COLO668 (cell line): ENCODE data around the gene MSANTD1.
A peak's percentile ranks its signal among the peaks of the same experiment; 100 is the strongest.

Experiments
- DNase-seq: peaks from one replicate; lab custom pipeline; 2025; ENCODE audit not compliant: unreplicated experiment; lab: John Stamatoyannopoulos, UW

Gene MSANTD1

DNA sequence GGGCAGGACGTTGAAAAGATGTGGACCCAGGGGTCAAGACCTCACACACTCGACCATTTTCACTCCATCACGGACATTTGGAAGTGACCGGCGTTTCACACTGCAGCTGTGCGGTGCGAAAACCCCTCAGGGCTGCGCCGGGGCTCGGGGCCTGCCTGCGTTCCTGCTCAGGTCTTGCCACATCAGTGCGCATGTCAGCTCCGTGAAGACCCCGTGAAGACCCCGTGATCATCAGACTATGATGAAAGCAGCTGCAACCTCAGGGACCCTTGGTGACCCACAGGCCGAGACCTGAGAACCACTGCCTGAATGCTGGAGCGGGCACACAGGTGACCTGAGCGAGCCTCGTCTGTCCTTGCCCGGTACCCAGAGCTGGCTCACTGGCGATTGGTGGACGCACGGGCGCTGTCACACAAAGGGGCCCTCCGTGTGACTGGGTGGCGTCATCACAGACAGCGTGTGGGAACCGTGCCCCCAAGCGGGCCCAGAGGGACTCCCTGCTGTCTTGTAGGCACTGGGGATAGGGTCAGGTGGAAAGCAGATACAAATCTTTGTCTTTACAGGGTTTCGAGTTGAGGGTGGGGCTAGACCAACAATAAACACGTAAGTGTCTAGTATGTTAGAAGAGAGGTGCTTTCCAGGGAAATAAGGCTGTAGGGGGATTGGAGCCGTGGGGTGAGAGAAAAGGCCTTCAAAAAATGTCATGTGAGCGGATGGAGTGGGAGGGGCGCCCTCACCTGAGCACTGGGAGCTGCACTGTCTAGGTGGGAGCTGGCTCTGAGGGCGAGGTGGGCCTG, 12.7 kb downstream of the MSANTD1 start:
- no peak for DNase-seq

- no peak for DNase-seq
These were observed 13.5 kb downstream of the MSANTD1 start for GRCh38 chr4:3262208-3263052.

DNA sequence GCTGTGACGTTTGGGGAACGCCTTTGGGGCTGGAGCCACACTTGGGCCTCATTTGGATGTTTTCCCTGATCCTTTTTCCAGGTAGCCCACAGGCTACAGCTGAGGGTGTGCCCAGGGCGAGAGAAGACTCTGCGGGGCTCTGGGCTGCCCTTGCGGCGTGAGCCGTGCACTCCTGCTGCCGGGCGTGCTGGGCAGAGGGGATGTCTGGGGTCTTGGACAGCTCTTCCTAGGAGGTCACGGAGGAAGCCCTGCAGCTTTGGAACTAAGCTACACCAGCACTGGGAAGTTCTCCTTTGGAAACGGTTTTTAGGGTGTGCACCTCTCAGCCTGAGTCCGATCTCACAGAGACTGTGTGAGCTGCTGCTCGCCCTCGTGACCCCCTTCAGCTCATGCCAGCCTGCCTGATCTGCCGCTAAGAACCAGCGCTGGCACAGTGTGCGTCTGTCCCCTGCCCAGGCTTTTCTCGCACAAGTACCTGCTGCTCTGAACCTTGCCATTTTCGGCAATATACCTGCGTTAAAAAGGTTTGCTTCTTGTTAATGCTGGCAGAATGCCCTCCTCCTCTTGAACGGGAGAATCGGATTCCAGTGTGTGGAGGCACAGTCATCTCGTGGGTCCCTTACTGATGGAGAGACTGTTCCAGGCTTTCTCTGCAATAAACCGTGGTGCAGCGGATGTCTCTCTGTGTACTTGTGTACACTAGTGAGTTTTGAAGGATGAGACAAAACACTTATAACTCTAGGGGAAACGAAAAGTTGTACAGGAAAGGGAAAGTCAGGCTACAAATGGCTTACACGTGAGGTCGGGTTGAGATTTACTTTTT, 14.3 kb downstream of the MSANTD1 start:
- DNase-seq: no peak

DNA sequence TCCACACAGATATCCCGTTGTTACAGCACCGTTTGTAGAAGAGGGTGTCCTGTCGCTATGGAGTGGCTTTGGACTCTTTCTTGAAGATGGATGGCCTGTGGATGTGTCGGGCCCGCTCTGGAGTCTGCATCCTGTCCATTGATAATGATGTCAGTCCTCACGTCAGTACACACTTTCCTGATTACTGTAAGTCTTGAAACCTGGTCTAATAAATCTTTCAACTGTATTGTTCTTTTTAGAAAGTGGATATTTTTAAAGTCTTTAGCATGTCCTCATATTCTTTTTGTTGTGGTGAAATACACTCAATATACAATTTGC, 14.9 kb downstream of the MSANTD1 start:
- DNase-seq: no peak

- no peak for DNase-seq
These were observed 17.1 kb downstream of the MSANTD1 start for GRCh38 chr4:3266076-3266475.

DNA sequence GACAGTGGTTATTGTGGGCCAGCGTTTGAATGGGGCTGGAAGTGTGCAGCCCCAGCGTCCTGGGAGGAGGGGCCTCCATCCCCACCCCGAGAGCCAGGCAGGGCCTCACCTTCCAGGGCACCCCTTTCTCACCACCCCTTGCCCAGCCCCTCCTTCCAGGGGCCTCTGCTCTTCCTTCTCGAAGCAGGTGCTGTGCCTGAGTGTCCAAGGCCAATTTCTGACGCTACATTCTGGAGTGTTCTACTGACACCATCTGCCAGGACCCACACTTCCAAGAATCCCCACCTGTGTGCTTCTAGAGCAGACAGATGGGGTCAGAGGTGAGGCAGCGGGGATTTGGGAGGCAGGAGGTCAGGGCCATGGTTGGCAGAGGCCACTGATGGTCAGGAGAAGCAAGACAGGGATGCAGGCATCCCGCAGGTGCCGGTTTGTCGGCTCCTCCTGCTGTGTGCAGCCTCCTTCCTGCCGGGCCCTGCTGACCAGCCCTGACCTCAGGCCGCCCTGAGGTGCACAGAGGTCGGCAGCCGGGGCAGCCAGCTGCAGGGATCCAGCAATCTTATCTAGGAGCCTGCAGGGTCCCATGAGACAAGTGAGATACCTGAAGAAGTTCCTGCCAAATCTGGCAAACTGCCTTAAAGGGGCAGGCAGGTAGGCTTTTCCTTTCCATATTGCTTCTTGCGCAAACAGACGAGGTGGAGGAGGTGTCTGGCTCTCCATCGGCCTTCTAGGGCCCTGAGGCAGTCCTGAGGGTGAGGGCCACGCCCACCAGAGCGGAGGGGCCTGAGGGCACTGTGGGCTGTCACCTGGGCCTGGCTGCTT, 18.8 kb downstream of the MSANTD1 start:
- DNase-seq: peak; percentile 16

- DNase-seq: no peak
These were observed 19.6 kb downstream of the MSANTD1 start for GRCh38 chr4:3268395-3269104.

DNA sequence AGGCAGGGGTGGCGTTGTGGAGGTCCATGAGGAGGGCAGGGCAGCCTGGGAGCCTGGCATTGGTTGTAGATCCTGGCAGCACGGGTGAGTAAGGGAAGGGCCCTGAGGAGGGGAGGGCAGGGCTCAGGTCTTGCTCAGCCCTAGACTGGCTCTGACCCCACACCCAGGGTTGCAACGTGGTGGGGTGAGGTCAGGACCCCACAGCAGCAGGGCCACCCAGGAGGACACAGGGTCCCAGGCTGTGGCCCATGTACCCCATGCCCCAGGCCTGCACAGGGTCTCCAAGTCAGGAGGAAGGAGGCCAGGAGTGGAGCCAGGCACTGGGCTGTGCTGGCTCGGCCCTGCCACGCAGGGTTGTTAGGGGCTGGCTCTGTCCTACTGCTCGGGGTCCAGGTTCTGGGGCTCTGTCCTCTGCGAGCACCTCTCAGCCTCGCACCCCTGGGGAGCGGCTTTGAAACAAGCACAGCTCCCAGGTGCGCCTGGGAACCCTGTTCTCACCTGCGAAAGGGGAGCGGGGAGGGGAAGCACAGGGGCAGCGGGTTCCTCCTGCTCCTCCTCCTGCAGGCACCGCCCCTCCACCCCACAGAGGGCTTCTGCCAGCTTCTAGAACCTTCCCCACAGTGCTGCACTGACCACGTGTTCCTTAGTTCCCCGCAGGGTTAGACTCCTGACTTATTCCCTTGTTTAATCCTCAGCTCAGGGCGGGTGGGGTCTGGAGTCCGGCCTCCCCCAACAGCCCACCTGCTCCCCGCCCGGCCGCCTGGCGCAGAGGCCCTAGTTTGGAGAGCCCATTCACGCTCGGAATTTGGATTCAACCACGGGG, 20.4 kb downstream of the MSANTD1 start:
- DNase-seq: no peak

DNA sequence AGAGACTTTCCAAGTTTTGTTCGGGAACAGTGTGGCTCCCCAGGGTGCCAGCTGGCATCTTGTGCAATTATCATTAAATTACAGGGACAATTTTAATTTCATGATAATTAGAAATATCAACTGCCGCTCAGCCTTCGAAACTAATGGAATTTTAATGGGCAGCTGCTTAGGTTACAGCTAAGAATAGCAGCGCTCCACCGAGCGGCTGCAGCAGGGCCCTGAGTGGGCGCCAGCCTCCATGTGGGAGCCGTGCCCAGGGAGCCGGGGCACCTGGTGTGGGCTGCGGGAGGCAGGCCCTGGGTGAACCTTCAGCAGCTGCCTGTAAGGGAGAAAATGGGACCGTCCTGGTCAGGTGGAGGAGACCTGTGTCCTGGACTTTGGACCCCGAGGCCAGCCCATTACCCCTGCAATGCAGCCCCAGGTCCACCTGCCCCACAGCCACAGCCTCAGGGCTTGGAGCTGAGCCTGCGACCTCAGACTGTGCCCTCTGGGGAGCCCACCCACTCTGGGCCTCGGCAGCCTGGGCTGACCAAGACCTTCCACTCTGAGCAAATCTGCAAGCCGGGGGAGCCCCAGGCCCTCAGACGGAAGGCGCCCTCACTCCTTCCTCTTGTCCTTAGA, 21.1 kb downstream of the MSANTD1 start:
- DNase-seq: peak; percentile 42

DNA sequence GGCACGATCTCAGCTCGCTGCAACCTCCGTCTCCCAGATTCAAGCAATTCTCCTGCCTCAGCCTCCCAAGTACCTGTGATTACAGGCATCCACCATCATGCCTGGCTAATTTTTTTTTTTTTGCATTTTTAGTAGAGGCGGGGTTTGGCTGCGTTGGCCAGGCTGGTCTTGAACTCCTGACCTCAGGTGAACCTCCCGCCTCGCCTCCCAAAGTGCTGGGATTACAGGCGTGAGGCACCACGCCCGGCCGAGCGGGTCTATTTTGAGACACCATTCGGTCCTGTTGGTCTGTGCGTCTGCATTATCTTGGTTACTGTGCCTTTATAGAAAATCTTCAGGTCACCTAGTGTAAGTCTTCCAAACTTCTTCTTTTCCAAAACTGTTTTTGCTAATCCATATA, 22.2 kb downstream of the MSANTD1 start:
- no peak for DNase-seq

DNA sequence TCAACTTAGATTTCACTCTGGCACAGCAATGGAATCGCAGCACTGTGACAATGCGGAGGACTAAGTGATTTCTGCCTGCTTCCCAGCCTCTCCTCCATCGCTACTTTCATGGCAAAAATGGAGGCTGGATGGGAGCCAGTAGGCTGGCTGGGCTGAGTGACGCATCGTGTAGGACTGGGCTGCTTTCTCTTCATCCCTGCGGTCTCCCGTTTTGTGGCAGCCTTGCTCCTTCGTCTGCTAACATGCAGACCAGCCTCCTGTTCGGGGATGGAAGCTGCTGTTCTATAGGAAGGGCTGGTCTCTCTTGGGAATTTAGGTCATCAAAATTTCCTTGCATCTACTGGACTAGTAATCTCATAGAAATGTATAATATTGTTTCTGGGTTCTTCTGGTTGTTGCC, 28.0 kb downstream of the MSANTD1 start:
- DNase-seq: no peak

- DNase-seq: no peak
These were observed 31.5 kb downstream of the MSANTD1 start for GRCh38 chr4:3280466-3280865.

- no peak for DNase-seq
These were observed 34.5 kb downstream of the MSANTD1 start for GRCh38 chr4:3283483-3283882.

GRCh38 chr4:3283916-3284315, 35.0 kb downstream of the MSANTD1 start:
- DNase-seq: no peak

DNA sequence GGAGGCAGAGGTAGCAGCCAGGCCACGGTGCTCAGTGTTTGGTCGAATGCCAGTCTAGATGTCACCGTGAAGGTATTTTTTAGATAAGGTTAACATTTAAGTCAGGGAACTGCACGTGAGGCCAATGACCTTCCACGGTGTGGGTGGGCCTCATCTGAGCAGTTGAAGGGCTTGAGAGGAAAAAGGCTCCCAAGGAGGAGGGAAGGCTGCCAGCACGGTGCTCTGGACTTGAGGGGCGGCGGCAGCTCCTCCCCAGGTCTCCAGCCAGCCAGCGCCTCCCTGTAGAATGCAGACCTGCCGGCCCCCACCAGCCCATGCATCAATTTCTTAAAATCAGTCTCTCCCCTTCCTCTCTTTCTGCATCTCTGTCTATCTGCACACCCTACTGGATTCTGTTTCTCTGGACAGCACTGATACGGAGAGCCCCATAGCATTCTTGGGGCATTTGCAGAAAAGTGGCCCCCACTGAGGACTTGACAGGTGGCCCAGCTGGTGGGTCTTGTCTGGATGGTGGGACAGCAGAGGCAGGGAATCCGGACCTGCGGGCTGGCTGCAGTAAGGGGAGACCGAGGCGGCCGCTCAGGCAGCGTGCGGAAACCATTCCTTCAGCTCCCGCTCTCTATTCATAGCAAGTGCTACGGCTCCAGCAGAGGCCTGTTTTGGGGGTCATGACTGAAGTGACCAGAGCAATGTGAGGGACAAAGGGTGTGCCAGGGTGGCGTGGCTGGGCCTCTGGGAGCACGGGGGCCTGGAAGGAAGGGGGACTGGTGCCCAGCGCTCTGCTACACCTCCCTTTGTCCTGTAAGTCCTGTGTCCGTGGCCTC, 36.0 kb downstream of the MSANTD1 start:
- DNase-seq: no peak

GRCh38 chr4:3285558-3286334, 36.8 kb downstream of the MSANTD1 start:
- no peak for DNase-seq
